Renal cortical epithelial cell (primary cell): ENCODE results near the gene SLC26A9. TPM values are rescaled to one million over a fixed set of nuclear protein-coding genes. Genes with fewer than 3 reads are reported as not detected.

Experiments
- DNase-seq: peaks from one replicate; pipeline ENCODE4 v3.0.0-alpha.2; 2011; ENCODE audit warnings: low read depth
- total RNA-seq: library from RNA; depleted of rRNA; stranded (reverse); fragments of >200 nt; gene quantifications from 2 replicates; pipeline ENCODE4 v1.2.3, GENCODE V29; 2014

SLC26A9 gene
- total RNA-seq, 1 donor from 2014 or later, result 0.05 TPM

DNA sequence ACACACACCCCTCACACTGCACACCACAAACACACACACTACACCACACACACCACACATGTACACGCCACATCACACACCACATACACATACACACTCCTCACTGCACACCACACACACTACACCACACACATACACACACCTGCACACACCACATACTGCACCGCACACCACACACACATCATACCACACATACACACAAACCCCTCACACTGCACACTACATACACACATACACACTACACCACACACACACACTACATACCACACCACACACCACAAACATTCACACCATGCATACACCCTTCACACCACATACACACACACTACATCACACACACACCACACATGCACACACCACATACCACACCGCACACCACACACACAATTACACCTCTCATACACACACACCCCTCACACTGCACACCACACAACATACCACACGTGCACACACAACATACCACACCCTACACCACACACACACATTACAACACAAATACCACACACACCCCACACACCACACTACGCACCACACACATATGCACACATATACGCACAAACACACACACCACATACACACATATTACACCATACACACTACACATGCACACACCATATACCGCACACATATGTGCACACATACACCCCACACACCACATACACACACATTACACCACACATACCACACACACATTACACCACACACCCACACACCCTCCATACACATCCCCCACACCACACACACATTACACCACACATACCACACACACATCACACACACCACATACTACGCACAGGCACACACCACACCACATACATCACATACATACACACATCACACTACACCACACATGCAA lies 30.3 kb upstream of the SLC26A9 start:
- no peak for DNase-seq

- no peak for DNase-seq
Measured at GRCh38 chr1:205972491-205973168, 29.4 kb upstream of the SLC26A9 start.

DNA sequence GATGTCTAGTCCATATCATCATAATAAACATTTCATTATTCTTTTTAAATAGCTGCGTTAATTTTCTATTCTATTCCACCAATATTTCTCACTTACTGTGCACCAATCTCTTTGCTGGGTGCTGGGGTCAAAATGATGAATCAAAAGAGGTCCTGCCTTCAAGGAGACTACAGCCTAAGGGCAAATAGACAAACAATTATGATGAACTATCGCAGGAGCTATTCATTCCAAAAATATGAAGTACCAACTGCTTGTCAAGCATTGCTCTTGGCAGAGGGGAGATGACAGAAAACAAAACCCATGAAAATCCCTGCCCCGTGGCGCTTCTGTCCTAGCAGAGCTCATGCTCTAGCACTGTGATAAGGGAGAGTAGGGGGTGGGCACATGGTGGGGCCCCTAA lies 28.8 kb upstream of the SLC26A9 start:
- no peak for DNase-seq

DNA sequence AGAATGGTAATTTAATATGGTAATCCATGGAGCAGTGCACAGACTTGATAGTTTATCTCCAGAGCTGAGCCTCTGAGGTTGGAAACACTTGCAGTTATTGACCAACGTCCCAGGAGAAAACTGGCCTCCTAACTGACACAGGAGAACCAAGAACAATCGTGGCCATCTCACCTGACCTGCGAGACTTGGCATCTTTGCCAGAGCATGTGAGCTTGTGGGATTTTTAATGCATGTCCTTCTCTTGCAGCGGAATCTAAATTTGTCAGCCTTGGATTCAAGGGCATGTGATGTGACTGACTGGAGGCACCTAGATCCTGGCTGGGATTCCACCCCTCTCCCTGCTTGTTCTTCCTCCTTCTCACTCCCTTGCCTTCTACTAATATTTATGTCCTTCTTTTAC lies 27.8 kb upstream of the SLC26A9 start:
- DNase-seq, result peak; percentile 56

- DNase-seq, result no peak
Measured at GRCh38 chr1:205970486-205970885, 27.2 kb upstream of the SLC26A9 start.

GRCh38 chr1:205969229-205969628 lies 26.0 kb upstream of the SLC26A9 start:
- no peak for DNase-seq

DNA sequence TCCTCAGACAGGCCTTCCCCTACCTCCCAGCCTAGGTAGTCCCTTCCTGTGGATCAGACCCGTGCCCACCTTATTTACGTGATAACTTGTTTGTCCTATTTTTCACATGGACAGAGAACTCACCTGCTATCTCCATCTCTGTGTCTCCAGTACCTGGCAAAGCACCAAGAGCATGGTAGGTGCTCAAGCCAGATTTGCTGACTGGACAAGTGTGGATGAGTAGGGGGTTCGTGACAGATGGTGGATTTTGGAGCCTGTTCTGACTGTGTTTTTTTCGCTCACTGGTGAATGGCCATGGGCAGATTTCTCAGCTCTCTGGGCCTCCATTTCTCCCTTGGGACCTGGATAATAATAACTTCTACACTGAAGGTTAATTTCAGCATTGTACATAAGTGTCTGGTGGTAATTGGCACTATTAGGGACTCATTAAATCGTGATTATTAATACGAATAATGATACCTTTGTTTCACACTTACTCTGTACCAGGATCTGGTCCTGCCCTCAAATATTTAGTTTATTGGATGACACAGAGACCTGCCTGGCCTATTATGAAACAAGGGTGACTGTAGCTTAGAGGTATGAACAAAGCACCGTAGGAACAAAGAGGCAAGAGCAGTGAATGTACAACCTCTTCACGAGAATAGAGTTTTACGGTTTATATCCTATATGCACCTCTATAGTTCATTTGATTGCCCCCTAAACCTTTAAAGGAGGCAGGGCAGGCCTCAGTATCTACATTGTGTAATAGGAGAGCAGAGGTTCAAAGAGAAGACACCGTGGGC lies 24.5 kb upstream of the SLC26A9 start:
- DNase-seq, result no peak

DNA sequence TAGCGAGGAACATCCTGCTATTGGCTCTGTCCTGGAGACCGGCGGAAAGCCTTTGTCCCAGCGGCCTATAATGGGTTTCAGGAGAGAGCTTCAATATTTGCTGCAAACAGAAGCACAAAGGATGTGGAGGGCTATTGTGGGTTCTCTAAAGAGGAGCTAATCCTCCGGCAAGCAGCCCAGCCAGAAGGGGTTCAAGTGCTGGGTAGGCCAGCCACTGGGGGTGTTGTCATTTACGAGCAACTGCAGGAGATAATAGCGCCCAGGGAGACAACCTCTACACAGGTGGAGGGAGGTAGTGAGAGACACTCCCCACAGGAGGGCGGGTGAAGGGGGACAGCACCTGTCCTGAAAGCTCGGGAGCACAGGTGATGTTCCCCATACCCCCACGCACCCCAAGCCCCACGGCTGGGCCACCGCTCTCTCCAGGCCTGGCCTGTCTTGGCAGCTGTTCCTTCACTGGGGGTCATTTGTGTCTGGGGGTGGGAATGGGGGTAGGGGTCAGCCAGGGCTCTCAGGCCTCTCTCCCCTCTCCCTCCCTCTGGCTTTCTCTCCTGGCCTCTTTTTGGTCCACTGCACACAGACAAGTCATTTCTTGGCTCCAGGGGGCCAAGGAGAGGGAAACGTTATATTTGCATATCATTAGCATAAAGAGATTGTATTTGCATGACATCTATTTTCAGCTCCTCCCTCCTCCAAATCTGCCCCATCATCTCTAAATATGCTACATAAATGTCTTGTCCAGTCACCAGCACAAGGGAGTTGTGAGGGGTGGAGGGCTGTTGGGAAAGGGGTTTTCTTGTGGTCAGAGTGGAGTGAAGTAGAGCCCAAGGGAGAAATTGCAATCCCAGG lies 22.0 kb upstream of the SLC26A9 start:
- no peak for DNase-seq

DNA sequence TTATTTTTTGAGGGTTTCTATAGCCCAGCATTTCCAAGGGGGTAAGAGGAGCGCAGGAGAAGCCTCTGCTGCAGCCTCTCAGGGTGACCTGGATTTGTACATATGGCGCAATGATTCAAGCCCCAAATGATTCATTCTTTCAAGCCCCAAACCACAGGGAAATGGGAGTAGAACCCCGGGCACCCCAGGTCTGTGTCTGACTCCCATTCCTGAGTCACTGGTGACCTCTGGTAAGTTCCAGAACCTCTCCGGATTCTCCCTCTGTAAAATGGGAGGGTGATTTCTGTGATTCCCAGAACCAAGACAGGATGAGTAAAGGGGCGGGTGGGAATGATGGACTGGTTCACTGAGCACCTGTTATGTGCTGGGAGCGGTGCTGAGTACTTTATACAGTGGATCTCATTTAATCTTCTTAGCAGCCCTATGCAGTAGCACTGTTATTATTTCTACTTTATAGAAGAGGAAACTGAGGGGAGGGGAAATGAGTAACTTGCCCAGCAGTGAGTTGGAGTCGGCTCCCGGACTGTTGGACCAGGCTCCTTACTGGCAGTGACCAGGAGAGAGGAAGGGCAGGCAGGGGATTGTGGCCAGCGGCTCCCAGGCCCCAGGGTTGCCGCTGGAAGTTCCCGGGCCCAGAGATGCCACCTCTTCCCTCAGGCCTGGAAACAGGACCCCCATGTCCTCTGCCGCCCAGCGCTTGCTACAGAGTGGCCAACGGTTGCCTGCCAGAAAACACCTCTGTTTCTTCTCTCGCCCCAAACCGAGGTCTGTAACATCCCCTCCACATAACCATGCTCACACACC lies 20.3 kb upstream of the SLC26A9 start:
- peak; percentile 97 for DNase-seq

- DNase-seq, result no peak
Measured at GRCh38 chr1:205962821-205963221, 19.6 kb upstream of the SLC26A9 start.

DNA sequence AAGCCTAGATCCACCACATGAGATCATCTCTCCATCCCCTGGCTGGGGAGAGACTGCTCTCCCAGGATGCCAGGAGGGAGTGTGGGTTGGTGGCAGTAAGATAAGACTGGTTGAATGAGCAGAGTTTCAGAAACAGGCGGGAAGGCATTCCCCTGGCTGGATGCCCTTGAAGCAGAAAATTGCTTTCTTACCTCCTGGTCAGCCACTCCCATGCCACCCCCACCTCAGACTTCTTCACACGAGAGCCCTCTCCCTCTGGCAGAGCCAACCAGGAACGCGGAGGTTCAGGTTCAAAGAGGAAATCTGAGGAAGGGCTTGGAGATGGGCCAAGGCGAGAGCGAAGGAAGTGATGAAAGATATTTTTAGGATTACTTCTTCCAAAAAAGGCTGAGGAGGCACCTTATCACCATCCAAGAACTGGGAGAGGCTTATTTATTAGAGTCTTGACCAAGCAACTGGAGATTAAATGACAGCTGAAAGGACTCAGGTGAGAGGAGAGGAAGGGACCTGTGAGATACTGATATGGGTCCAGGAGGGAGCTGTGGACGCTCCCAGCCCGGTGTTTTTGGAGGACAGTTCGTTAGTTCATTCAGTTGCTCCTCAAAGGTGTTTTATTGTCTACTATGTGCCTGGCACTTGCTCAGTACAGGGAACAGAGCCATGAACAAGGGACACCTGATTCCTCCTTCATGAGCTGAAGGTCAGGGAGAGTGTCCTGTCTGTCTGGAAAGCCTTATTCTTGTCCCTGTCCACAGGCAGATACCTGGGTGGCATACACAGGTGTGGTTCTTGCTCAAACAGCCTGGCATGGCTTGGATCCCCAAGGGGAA lies 18.9 kb upstream of the SLC26A9 start:
- peak; percentile 79 for DNase-seq

DNA sequence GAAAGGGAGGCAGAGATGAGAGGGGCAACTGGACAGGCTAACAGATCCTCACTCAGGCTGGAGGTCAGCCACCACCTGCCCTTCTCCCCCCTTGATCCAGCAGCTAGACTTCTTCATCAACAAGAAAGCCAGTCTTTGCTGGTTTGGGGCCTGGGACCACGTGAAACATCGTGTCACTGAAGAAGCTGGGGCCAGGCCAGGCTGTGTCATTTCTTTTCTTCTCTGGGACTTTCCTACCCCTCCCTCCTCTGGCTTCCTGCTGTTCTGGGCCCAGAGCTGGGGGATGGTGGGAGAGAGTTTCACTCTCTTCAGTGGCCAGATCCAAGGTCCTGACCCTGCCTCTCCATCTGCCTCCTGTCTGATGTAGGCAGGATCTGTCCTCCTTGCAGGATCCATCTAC lies 18.1 kb upstream of the SLC26A9 start:
- DNase-seq, result peak; percentile 49

DNA sequence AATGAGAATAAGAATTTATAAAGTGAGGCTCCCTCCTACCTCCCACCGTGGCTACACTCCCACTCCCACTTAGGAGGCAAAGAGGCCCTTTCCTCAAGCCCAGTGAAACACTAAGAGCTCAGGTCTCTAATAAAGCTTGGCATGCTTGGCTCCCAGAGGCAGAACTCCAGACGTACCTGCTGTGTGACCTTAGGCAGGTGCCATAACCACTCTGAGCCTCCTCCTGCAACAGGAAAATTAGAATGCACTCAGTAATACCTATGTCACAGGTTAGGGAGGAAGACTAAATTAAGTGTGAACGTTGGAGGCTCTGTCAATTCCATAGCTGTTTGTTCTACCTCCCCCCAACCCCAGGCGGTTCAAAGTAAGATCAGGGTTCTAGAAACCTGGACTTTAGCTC lies 16.5 kb upstream of the SLC26A9 start:
- no peak for DNase-seq

GRCh38 chr1:205955499-205955898 lies 12.2 kb upstream of the SLC26A9 start:
- no peak for DNase-seq

DNA sequence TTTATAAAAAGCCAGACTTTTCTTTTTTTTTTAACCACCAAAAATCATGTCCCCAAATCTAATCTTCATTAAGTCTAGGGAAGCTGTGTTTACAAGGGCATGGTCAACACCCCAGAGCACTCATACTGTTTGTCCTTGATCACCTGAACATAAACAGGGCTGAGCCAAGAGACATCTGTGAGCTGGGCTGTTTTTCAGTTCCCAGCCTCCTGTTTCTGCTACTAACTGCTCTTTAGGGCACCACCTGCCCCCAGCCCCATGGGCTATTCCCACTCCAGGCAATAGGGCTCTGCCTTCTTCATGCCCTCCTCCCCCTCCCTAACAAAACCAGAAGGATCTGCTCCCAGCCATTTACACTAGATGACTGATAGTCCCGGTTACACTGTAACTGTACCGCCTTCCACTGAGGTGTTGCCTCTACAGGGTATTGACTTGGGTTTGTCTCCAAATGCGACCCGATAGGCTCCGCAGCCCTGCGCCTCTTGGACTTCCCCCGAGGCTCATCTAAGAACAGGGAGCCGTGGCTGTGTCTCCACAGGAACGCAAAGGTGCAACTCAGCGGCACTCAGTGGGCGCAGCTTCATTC lies 11.7 kb upstream of the SLC26A9 start:
- DNase-seq, result no peak

DNA sequence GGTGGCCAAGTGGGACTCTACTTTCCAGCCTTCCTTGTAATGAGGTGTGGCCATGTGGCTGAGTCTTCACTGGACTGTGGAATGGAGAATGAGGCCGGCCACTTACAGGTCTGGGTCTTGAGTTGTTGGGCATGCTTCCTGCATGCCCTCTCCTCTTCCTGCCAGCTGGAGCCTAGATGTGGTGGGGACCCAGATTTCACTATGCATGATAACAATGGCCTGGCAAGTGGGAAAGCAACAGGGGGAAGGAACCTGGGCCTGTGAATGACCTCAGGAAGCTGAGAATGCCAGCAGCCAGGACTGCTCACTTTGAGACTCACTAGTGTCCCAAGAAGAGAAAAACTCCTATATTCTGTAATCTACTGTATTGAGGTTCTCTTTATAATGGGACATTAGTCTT lies 8.5 kb upstream of the SLC26A9 start:
- DNase-seq, result no peak

DNA sequence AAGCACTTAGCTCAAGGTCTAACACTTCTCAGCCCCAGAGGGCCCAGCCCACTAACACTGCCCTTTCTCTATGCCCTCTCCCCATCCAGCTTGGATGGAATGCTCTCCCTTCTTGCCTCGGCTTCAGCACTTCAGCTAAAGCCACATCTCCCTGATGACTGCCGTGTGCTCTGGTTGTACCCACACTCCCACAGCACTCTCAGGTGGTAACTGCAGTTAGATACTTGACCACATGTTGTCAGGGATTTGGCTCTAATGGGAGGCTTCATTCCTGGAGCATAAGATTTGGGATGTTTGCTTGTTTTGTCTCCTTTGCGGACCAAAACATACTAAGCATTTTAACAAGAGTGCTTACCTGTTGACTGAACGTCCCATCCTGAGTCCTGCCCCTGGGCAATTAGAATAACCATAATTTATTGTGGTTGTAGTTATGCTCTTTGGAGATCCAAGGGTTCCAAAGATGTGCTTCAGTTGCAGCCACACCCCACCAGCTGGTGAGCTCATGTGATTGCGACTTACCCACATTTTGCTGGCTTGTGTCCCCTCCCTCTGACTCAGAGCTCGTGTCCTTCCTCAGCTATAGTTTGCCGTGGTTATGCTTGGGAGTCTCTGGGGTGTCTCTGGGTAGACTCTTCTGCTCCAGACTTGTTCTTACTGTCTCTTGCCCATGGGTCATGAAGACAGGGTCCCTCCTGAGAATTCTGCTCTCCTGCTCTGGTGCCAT lies 7.7 kb upstream of the SLC26A9 start:
- DNase-seq, result no peak

DNA sequence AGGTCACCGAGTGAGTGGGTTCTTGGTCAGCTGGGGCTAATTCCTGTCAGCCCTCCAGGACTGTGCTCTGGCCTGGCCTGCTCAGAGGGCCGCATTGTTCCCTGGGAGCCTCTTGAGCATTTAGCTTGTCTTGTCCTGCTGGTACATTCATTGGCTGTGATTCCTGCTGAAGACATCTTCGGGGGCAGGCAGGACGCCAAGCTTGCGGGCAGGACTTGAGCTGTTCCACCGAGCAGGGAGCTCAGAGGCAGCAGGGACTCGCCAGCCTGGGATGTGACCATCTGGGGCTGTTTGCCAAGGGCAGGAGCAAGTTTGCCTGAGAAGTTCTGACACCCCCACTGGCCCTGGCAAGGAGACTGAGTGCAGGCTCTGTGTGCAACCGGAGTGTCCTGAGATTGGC lies 7.0 kb upstream of the SLC26A9 start:
- DNase-seq, result peak; percentile 35

DNA sequence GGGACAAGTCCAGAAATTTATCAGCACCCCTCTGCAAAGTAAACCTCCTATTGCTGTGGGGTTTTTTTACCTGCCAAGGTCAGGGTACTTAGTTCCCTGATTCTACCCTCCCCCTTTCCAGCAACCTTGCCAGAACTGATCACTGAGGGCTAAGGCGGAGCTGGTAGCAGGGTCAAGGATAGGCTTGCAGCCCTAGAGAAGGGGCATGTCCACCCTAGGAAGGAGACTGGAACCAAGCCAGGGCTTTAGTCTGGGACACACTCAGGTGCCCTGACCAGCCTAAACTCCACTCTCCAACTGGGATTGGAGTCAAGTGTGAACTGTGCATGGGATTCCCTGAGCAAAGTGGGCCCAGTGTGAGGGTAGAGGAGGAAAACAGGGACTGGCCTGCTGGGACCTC lies 6.5 kb upstream of the SLC26A9 start:
- DNase-seq, result no peak
